SK-N-SH treated with all-trans-retinoic acid at 6 μM for 48 hours (cell line): ENCODE measurements around the gene ASCC3.

ENCODE experiments used
- ISL1 ChIP-seq: fragments of 250-450 bp; sonication (Bioruptor Pico); IDR thresholded peaks from 2 replicates; pipeline ENCODE4 v2.1.2; 2022; ENCODE audit warnings: mild to moderate bottlenecking, moderate library complexity
- OSR1 ChIP-seq: fragments of 250-450 bp; sonication (Bioruptor Pico); IDR thresholded peaks from 2 replicates; pipeline ENCODE4 v1.8.0; 2022; ENCODE audit warnings: moderate library complexity, mild to moderate bottlenecking, inconsistent platforms
- POU6F1 ChIP-seq: fragments of 250-450 bp; sonication (Bioruptor Pico); IDR thresholded peaks from 2 replicates; pipeline ENCODE4 v1.8.0; 2021; ENCODE audit warnings: low read depth, mild to moderate bottlenecking, moderate library complexity, borderline replicate concordance
- ZC3H10 ChIP-seq: fragments of 250-450 bp; sonication (Bioruptor Pico); IDR thresholded peaks from 2 replicates; pipeline ENCODE4 v1.5.1; 2021; ENCODE audit warnings: mild to moderate bottlenecking, moderate library complexity
- ZFP30 ChIP-seq: fragments of 450-650 bp; formaldehyde crosslinking; IDR thresholded peaks from 2 replicates; pipeline ENCODE4 v1.5.0; 2022; ENCODE audit warnings: mild to moderate bottlenecking, moderate library complexity
- ZNF70 ChIP-seq: fragments of 450-650 bp; formaldehyde crosslinking; IDR thresholded peaks from 2 replicates; pipeline ENCODE4 v1.5.0; 2020; ENCODE audit warnings: mild to moderate bottlenecking, moderate library complexity
- TF ChIP-seq, protein P1 (sequence below): fragments of 250-450 bp; sonication (Bioruptor Pico); IDR thresholded peaks from 2 replicates; pipeline ENCODE4 v1.8.0; 2020; ENCODE audit warnings: mild to moderate bottlenecking, moderate library complexity, borderline replicate concordance
- TF ChIP-seq, protein P2 (sequence below): fragments of 250-450 bp; sonication (Bioruptor Pico); IDR thresholded peaks from 2 replicates; pipeline ENCODE4 v1.5.1; 2020; ENCODE audit warnings: low read depth, mild to moderate bottlenecking, moderate library complexity

DNA sequence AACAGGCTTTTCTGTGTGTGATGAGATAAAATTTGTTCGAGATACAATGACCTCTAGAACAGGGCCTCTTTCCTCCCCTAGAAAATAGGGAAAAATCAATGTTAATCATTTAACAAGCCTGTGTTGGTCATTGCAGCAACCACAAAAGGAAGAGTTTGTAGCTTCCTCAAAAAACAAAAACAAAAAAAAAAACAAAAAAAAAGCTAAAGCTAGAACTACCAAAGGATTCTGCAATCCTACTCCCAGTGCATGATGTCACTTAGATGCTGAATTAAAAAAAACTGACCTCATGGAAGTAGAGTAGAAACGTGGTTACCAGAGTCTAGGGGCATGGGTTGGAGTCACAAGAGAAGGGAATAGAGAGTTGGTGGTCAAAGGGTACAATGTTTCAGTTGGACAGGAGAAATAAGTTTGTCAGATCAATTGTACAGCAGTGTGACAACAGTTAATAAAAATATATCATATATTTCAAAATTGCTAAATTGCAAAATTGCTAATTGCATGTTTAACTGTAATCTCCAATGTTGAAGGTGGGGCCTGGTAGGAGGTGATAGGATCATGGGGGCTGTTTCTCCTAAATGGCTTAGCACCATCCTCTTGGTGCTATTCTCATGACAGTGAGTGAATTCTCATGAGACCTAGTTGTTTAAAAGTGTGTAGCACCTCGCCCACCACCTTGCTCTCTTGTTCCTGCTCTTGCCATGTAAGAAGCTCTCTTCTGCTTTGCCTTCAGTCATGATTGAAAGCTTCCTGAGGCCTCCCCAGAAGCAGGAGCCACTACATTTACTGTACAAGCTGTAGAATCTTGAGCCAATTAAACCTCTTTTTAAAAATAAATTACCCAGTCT, 253.0 kb downstream of the ASCC3 start:
- no peak for TF ChIP-seq POU6F1 (CRISPR knock-in tag)
- no peak for TF ChIP-seq ZC3H10 (CRISPR knock-in tag)
- no peak for TF ChIP-seq ISL1 (CRISPR knock-in tag)
- TF ChIP-seq, protein P1, sequence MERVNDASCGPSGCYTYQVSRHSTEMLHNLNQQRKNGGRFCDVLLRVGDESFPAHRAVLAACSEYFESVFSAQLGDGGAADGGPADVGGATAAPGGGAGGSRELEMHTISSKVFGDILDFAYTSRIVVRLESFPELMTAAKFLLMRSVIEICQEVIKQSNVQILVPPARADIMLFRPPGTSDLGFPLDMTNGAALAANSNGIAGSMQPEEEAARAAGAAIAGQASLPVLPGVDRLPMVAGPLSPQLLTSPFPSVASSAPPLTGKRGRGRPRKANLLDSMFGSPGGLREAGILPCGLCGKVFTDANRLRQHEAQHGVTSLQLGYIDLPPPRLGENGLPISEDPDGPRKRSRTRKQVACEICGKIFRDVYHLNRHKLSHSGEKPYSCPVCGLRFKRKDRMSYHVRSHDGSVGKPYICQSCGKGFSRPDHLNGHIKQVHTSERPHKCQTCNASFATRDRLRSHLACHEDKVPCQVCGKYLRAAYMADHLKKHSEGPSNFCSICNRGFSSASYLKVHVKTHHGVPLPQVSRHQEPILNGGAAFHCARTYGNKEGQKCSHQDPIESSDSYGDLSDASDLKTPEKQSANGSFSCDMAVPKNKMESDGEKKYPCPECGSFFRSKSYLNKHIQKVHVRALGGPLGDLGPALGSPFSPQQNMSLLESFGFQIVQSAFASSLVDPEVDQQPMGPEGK (CRISPR knock-in tag), result no peak
- TF ChIP-seq, protein P2, sequence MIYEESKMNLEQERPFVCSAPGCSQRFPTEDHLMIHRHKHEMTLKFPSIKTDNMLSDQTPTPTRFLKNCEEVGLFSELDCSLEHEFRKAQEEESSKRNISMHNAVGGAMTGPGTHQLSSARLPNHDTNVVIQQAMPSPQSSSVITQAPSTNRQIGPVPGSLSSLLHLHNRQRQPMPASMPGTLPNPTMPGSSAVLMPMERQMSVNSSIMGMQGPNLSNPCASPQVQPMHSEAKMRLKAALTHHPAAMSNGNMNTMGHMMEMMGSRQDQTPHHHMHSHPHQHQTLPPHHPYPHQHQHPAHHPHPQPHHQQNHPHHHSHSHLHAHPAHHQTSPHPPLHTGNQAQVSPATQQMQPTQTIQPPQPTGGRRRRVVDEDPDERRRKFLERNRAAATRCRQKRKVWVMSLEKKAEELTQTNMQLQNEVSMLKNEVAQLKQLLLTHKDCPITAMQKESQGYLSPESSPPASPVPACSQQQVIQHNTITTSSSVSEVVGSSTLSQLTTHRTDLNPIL, result no peak
- no peak for TF ChIP-seq ZNF70 (CRISPR knock-in tag)
- TF ChIP-seq OSR1 (CRISPR knock-in tag), result no peak
- TF ChIP-seq ZFP30 (CRISPR knock-in tag), result no peak
